HepG2 (cell line): ENCODE data around the gene FER1L5. TPM values are rescaled to one million over a fixed set of nuclear protein-coding genes. Genes with fewer than 3 reads are reported as not detected.

Source experiments
- ARID2 ChIP-seq: sonication (generic); formaldehyde crosslinking; IDR thresholded peaks from 2 replicates; pipeline ENCODE4 v1.8.1; 2022; ENCODE audit warnings: mild to moderate bottlenecking, missing genetic modification reagents, borderline replicate concordance
- E2F1 ChIP-seq: sonication (generic); formaldehyde crosslinking; IDR thresholded peaks from 2 replicates; pipeline ENCODE4 v1.5.0; 2020; ENCODE audit warnings: missing genetic modification reagents
- EED ChIP-seq: sonication (generic); formaldehyde crosslinking; IDR thresholded peaks from 2 replicates; pipeline ENCODE4 v1.5.0; 2020; ENCODE audit warnings: mild to moderate bottlenecking, missing genetic modification reagents
- ELF3 ChIP-seq: IDR thresholded peaks from 2 replicates; pipeline ENCODE4 v1.6.1; 2016; ENCODE audit warnings: missing genetic modification reagents, missing compliant biosample characterization
- ERF ChIP-seq: IDR thresholded peaks from 2 replicates; pipeline ENCODE4 v1.6.1; 2018; ENCODE audit warnings: missing biosample characterization, missing genetic modification reagents
- FOXJ3 ChIP-seq: sonication (generic); formaldehyde crosslinking; IDR thresholded peaks from 2 replicates; pipeline ENCODE4 v1.4.0; 2020; ENCODE audit warnings: missing genetic modification reagents, mild to moderate bottlenecking, borderline replicate concordance
- FOXO1 ChIP-seq: sonication (generic); formaldehyde crosslinking; IDR thresholded peaks from 2 replicates; pipeline ENCODE4 v1.4.0; 2020; ENCODE audit warnings: missing genetic modification reagents
- HMGA1 ChIP-seq: sonication (generic); formaldehyde crosslinking; conservative IDR thresholded peaks from 2 replicates; pipeline ENCODE4 v1.4.0; 2020; ENCODE audit warnings: missing genetic modification reagents
- HNF4A ChIP-seq: sonication (generic); formaldehyde crosslinking; IDR thresholded peaks from 2 replicates; pipeline ENCODE4 v1.4.0; 2020; ENCODE audit warnings: missing genetic modification reagents
- JUN ChIP-seq: sonication (generic); formaldehyde crosslinking; IDR thresholded peaks from 2 replicates; pipeline ENCODE4 v1.4.0; 2020; ENCODE audit warnings: mild to moderate bottlenecking, missing genetic modification reagents
- KDM5A ChIP-seq: fragments of 200-600 bp; sonication (generic); IDR thresholded peaks from 2 replicates; pipeline ENCODE4 v1.7.0; 2018; ENCODE audit warnings: antibody characterized with exemption, mild to moderate bottlenecking, low read length, borderline replicate concordance
- LBX2 ChIP-seq: sonication (generic); formaldehyde crosslinking; IDR thresholded peaks from 2 replicates; pipeline ENCODE4 v1.5.0; 2020; ENCODE audit warnings: missing genetic modification reagents, mild to moderate bottlenecking, borderline replicate concordance
- MIER3 ChIP-seq: IDR thresholded peaks from 2 replicates; pipeline ENCODE4 v1.6.1; 2016; ENCODE audit warnings: missing compliant biosample characterization, borderline replicate concordance
- NCOA2 ChIP-seq: sonication (generic); formaldehyde crosslinking; IDR thresholded peaks from 2 replicates; pipeline ENCODE4 v1.8.0; 2022; ENCODE audit warnings: inconsistent platforms
- RNF2 ChIP-seq: fragments of 450-650 bp; conservative IDR thresholded peaks from 2 replicates; pipeline ENCODE4 v1.6.1; 2016; ENCODE audit warnings: low read depth
- SMAD1 ChIP-seq: sonication (generic); formaldehyde crosslinking; IDR thresholded peaks from 2 replicates; pipeline ENCODE4 v1.4.0; 2020; ENCODE audit warnings: missing genetic modification reagents, low read depth, mild to moderate bottlenecking, borderline replicate concordance
- SNAI1 ChIP-seq: sonication (generic); formaldehyde crosslinking; IDR thresholded peaks from 2 replicates; pipeline ENCODE4 v1.5.0; 2020; ENCODE audit warnings: mild to moderate bottlenecking, missing genetic modification reagents, borderline replicate concordance
- ZGPAT ChIP-seq: IDR thresholded peaks from 2 replicates; pipeline ENCODE4 v1.6.1; 2016; ENCODE audit warnings: mild to moderate bottlenecking
- ZNF234 ChIP-seq: sonication (generic); formaldehyde crosslinking; conservative IDR thresholded peaks from 2 replicates; pipeline ENCODE4 v1.5.1; 2020; ENCODE audit warnings: mild to moderate bottlenecking, missing genetic modification reagents
- ZNF331 ChIP-seq: sonication (generic); formaldehyde crosslinking; IDR thresholded peaks from 2 replicates; pipeline ENCODE4 v1.4.0; 2020; ENCODE audit warnings: missing genetic modification reagents
- ZNF549 ChIP-seq: sonication (generic); formaldehyde crosslinking; IDR thresholded peaks from 2 replicates; pipeline ENCODE4 v1.5.0; 2020; ENCODE audit warnings: missing genetic modification reagents
- ZNF564 ChIP-seq: sonication (generic); formaldehyde crosslinking; IDR thresholded peaks from 2 replicates; pipeline ENCODE4 v1.8.1; 2023; ENCODE audit warnings: mild to moderate bottlenecking, missing genetic modification reagents
- ZNF75D ChIP-seq: sonication (generic); formaldehyde crosslinking; IDR thresholded peaks from 2 replicates; pipeline ENCODE4 v1.8.1; 2023; ENCODE audit warnings: missing genetic modification reagents, mild to moderate bottlenecking, borderline replicate concordance
- polyA plus RNA-seq, 8 experiments: library from polyadenylated mRNA; depleted of rRNA in 3 of 8; stranded (reverse) in 7 of 8; unstranded in 1 of 8; fragments of >200 nt; fragmentation: Illumina TruSeq in 4 of 8; extraction: Trizol in 4 of 8; gene quantifications; 2 replicates each; pipeline versions ENCODE4 v1.2.1 to v1.2.3, GENCODE V29; 2011 to 2016; ENCODE audit warnings: low read depth in 4 of 8, missing spikeins in 1 of 8, mixed read lengths in 1 of 8; ENCODE audit not compliant: insufficient read depth in 1 of 8
- total RNA-seq, 5 experiments: library from RNA; depleted of rRNA; stranded (reverse); fragments of >200 nt; fragmentation: Illumina TruSeq; extraction: Trizol; gene quantifications; 2 replicates each; pipeline ENCODE4 v1.2.3, GENCODE V29; 2016; ENCODE audit warnings: low read depth in 1 of 5
- TF ChIP-seq, protein P1 (sequence below): sonication (generic); formaldehyde crosslinking; conservative IDR thresholded peaks from 2 replicates; pipeline ENCODE4 v1.4.0; 2020; ENCODE audit warnings: missing genetic modification reagents
- TF ChIP-seq, protein P2 (sequence below): sonication (generic); formaldehyde crosslinking; IDR thresholded peaks from 2 replicates; pipeline ENCODE4 v1.8.1; 2022; ENCODE audit warnings: low read depth, mild to moderate bottlenecking, missing genetic modification reagents

Gene FER1L5
- total and polyA plus RNA-seq, 2 of the 13 experiments (the other 11 are each of a cell fraction or from before 2014, with no cell fraction given): 0.02 to 0.08 TPM

DNA sequence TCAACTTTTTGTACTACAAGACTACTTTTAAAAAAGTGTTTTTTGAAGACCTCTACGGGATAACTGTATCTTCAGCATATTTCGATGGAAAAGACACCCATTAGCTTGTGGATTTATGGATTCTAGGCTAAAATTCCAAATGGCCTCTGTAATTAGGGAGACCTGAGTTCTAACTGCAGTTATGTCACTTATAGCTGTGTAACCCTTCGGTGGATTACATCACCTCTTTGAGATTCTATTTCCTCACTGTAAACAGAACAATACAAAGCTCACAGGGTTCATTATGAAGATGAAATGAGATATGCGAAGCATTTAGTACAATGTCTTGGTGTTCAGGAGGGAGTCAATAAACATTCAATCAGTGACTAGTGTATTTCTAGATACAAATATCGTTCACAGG is 73.1 kb downstream of the FER1L5 start (continued):
- TF ChIP-seq, protein P1, sequence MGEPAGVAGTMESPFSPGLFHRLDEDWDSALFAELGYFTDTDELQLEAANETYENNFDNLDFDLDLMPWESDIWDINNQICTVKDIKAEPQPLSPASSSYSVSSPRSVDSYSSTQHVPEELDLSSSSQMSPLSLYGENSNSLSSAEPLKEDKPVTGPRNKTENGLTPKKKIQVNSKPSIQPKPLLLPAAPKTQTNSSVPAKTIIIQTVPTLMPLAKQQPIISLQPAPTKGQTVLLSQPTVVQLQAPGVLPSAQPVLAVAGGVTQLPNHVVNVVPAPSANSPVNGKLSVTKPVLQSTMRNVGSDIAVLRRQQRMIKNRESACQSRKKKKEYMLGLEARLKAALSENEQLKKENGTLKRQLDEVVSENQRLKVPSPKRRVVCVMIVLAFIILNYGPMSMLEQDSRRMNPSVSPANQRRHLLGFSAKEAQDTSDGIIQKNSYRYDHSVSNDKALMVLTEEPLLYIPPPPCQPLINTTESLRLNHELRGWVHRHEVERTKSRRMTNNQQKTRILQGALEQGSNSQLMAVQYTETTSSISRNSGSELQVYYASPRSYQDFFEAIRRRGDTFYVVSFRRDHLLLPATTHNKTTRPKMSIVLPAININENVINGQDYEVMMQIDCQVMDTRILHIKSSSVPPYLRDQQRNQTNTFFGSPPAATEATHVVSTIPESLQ (CRISPR knock-in tag): no peak
- TF ChIP-seq RNF2 (no peak), E2F1 (CRISPR knock-in tag) (0 out of 2 replicates have a peak, but pooled peaks have one; percentile 20), HNF4A (CRISPR knock-in tag) (peak; percentile 69), FOXO1 (CRISPR knock-in tag) (peak; percentile 48; the same call in 1 of the 2 replicates), ELF3 (CRISPR knock-in tag) (peak; percentile 68), ZNF549 (no peak), ZNF234 (no peak), HMGA1 (CRISPR knock-in tag) (no peak), NCOA2 (CRISPR knock-in tag) (peak; percentile 43; the same call in 1 of the 2 replicates), MIER3 (CRISPR knock-in tag) (peak; percentile 72; the same call in 1 of the 2 replicates), ZNF331 (CRISPR knock-in tag) (0 out of 2 replicates have a peak, but pooled peaks have one; percentile 36), ARID2 (CRISPR knock-in tag) (no peak), EED (CRISPR knock-in tag) (no peak), SMAD1 (CRISPR knock-in tag) (no peak), ZGPAT (CRISPR knock-in tag) (peak; percentile 69), SNAI1 (CRISPR knock-in tag) (no peak), FOXJ3 (CRISPR knock-in tag) (peak; percentile 57; the same call in 1 of the 2 replicates), KDM5A (no peak), ZNF75D (CRISPR knock-in tag) (no peak), LBX2 (CRISPR knock-in tag) (no peak), ERF (CRISPR knock-in tag) (peak; percentile 17; the same call in 1 of the 2 replicates), ZNF564 (CRISPR knock-in tag) (no peak), JUN (CRISPR knock-in tag) (peak; percentile 45; the same call in 1 of the 2 replicates)
- TF ChIP-seq, protein P2, sequence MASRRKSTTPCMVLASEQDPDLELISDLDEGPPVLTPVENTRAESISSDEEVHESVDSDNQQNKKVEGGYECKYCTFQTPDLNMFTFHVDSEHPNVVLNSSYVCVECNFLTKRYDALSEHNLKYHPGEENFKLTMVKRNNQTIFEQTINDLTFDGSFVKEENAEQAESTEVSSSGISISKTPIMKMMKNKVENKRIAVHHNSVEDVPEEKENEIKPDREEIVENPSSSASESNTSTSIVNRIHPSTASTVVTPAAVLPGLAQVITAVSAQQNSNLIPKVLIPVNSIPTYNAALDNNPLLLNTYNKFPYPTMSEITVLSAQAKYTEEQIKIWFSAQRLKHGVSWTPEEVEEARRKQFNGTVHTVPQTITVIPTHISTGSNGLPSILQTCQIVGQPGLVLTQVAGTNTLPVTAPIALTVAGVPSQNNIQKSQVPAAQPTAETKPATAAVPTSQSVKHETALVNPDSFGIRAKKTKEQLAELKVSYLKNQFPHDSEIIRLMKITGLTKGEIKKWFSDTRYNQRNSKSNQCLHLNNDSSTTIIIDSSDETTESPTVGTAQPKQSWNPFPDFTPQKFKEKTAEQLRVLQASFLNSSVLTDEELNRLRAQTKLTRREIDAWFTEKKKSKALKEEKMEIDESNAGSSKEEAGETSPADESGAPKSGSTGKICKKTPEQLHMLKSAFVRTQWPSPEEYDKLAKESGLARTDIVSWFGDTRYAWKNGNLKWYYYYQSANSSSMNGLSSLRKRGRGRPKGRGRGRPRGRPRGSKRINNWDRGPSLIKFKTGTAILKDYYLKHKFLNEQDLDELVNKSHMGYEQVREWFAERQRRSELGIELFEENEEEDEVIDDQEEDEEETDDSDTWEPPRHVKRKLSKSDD (CRISPR knock-in tag): no peak
